Mononuclear cell (primary cell): ENCODE data around the gene ACSF3. TPM values are rescaled to one million over a fixed set of nuclear protein-coding genes. Genes with fewer than 3 reads are reported as not detected.

Experiments used
- H3K27me3 ChIP-seq: 2 replicates; pipeline ENCODE4 v1.6.0; 2011; ENCODE audit warnings: low read length, control low read depth; ENCODE audit not compliant: insufficient read depth
- H3K4me1 ChIP-seq: 2 replicates; pipeline ENCODE4 v1.5.1; 2011; ENCODE audit warnings: mild to moderate bottlenecking, low read length, control low read depth; ENCODE audit not compliant: insufficient read depth
- H3K4me3 ChIP-seq: 2 replicates; pipeline ENCODE4 v1.5.1; 2011; ENCODE audit warnings: mild to moderate bottlenecking, low read length, moderate library complexity
- H3K9me3 ChIP-seq: 2 replicates; pipeline ENCODE4 v1.5.1; 2011; ENCODE audit warnings: low read depth, mild to moderate bottlenecking, control low read depth, low read length
- total RNA-seq: library from RNA; depleted of rRNA; stranded (reverse); fragments of >200 nt; gene quantifications from one replicate; pipeline ENCODE4 v1.2.3, GENCODE V29; 2012

The ACSF3 gene
- total RNA-seq, 1 donor, result 20.9 TPM

GRCh38 chr16:89138843-89139520 lies 45.3 kb downstream of the ACSF3 start:
- Histone ChIP-seq H3K9me3 (no peaks in the 10 kb centered on the region), H3K27me3 (no peaks in the 10 kb centered on the region), H3K4me1 (no peaks in the 10 kb centered on the region), H3K4me3 (no peak overlapping the region)

GRCh38 chr16:89139907-89140361 lies 46.3 kb downstream of the ACSF3 start:
- Histone ChIP-seq H3K27me3 (no peaks in the 10 kb centered on the region), H3K4me3 (no peak overlapping the region), H3K9me3 (no peaks in the 10 kb centered on the region), H3K4me1 (no peaks in the 10 kb centered on the region)

DNA sequence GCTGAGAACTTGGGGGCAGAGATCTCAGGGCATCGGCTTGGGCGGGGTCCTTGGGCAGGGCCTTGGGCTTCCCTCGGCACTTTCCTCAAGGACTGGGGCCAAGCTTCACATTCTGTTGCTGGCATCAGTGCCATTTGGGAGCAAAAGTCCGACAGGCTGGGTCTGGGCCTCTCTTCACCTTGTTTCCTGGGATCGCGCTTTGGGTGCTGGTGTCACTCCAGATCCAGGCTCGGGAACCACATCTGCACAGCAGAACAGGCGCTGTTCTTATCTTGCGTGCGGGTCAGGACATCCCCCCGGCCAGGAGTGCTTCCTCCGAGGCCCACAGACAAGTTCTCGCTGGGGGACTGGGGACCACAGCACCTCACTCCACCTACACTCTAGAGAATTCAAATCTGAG lies 46.7 kb downstream of the ACSF3 start:
- no peaks in the 10 kb centered on the region for H3K9me3 ChIP-seq

GRCh38 chr16:89140981-89141883 lies 47.6 kb downstream of the ACSF3 start:
- Histone ChIP-seq H3K4me3 (no peak overlapping the region), H3K4me1 (no peaks in the 10 kb centered on the region), H3K9me3 (no peaks in the 10 kb centered on the region), H3K27me3 (no peaks in the 10 kb centered on the region)

More for the DNA sequence above, 46.7 kb downstream of the ACSF3 start:
- Histone ChIP-seq H3K4me3 (no peak overlapping the region), H3K27me3 (no peaks in the 10 kb centered on the region), H3K4me1 (no peaks in the 10 kb centered on the region)

DNA sequence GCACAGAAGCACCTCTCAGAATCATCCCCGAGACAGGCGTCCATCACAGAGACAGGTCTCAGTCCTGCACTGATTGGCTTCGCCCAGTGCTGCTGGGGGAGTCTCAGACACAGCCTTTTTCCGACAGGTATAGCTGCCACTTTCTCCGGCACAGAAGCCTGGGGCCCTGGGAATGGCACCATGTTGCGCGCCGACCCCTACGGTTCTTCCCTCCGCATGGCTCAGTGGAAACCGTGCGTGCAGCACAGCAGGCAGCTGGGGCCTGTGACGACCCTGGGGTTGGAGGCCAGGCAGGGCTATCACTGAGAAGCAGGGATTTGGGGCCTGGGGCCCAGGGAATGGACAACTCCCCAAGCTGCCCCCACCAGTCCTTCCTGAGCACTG lies 48.2 kb downstream of the ACSF3 start:
- no peak overlapping the region for H3K4me3 ChIP-seq
- H3K9me3 ChIP-seq, result no peaks in the 10 kb centered on the region
- no peaks in the 10 kb centered on the region for H3K27me3 ChIP-seq
- H3K4me1 ChIP-seq, result no peaks in the 10 kb centered on the region

DNA sequence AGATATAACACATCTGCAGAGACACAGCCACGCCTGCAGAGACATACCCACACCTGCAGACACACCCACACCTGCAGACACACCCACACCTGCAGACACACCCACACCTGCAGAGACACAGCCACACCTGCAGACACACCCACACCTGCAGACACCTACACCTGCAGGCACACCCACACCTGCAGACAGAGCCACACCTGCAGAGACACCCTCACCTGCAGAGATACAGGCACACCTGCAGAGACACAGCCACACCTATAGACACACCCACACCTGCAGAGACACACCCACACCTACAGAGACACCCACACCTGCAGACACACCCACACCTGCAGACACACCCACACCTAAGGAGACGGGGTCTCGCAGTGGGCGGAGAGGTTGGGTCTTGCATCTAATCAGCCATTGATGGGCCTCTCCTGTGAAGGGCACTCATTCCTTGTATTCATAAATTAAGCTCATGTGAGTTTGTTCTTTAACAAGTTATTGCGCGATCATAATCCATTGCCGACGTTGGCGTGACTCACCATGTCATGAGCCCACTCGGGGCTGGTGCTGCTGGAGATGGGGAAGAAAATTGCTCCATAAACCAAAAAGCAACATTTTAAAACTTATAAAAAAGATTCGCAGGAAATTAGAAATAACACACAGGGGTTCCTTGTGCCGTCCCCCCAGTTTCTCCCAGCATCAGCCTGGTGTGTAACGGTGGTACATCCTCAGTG lies 49.0 kb downstream of the ACSF3 start:
- no peaks in the 10 kb centered on the region for H3K9me3 ChIP-seq

DNA sequence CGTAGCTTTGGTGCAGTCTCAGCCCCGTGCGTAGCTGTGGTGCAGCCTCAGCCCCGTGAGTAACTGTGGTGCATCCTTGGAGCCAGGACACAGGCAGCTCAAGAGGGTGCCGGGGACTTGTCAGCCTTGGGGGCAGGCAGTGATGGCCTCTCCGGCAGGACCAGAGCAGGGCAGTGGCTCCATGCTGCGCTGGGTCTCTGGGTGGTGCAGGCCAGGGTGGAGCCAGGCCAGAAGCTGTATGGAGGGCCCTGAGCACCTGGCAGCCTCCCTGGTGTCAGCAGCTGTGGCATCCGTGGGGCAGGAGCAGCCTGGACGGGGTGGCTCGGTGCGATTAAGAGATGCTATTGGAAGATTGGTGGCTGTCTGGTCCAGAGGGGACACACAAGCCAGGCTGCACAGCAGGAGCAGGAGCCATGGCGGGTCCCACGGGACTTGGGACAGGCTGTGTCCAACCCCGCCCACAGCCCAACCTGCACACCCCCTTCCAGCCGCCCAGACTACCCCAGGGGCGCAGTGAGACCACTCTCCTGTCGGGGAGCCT lies 49.6 kb downstream of the ACSF3 start:
- Histone ChIP-seq H3K4me1 (no peaks in the 10 kb centered on the region), H3K4me3 (no peak overlapping the region), H3K9me3 (no peaks in the 10 kb centered on the region), H3K27me3 (no peaks in the 10 kb centered on the region)

More for the DNA sequence above, 49.0 kb downstream of the ACSF3 start:
- H3K27me3 ChIP-seq, result no peaks in the 10 kb centered on the region
- no peak overlapping the region for H3K4me3 ChIP-seq
- H3K4me1 ChIP-seq, result no peaks in the 10 kb centered on the region

DNA sequence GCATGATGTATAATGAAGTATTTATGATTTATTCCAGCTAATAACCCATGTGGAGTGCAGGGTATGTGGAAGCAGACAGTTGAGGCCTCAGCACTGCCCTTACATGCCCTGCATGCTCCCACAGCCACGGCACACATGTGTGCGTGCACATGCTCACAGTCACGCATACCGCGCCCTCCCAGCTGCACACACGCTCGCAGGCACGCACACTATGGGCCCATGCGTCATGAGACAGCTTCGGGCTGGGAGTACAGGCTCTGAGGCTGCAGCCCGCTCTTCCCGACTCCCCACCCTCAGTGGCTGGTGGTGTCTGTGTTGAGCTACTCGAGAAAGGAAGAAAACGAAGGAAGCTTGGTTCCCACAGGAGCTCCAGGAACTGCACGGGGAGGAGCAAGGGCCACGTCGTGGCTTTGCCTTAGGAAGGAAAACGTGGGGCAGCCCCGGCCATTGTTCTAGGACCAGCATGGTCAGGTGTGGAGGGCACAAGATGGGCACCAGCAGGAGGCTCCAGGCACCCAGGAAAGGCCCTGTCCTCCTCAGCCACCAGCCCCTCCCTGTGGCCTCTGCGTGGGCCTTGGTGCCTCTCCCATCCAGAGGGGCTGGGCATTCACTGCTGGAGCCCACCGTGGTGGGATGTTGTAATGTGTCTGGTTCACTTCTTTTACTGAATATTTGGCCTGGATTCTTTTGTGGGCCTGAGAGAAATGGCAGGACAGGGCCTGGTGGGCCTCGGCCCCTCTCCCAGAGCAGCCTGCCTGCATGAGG lies 50.4 kb downstream of the ACSF3 start:
- no peaks in the 10 kb centered on the region for H3K27me3 ChIP-seq
- H3K4me3 ChIP-seq, result no peak overlapping the region
- no peaks in the 10 kb centered on the region for H3K9me3 ChIP-seq
- H3K4me1 ChIP-seq, result no peaks in the 10 kb centered on the region

- no peak overlapping the region for H3K4me3 ChIP-seq
- no peaks in the 10 kb centered on the region for H3K27me3 ChIP-seq
- H3K9me3 ChIP-seq, result no peaks in the 10 kb centered on the region
- no peaks in the 10 kb centered on the region for H3K4me1 ChIP-seq
Measured at GRCh38 chr16:89144681-89145080, 51.0 kb downstream of the ACSF3 start.

DNA sequence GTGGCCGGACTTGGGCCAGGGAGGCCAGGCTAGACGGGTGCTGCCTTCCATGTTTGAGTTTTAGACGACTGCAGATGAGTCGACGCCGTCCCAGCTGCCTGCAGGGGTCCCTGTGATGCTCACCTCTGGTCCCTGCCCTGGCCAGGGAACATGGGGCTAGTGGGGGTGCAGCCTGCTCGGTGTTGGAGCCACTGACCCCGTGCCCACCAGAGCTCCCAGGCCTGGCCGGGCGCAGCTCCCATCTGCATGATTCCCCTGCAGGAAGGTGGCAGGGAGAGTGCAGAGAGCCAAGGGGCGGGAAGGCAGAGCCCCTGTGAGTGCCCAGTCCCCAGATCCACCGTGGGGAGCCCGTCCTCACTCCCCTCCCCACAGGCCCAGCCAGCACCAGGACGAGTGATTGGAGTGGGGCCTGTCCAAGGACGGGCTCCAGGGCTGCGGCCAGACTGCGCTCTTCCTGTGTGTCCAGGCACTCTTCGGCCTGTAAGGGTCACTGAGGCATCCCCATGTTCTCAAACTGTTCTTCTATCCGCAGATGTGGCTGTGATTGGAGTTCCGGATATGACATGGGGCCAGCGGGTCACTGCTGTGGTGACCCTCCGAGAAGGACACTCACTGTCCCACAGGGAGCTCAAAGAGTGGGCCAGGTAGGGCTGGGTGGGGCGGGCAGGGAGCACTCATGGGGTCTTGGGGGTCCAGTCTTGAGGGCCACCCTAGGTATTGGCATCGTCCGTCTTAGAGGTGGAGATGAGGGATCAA lies 51.9 kb downstream of the ACSF3 start:
- Histone ChIP-seq H3K4me1 (no peaks in the 10 kb centered on the region), H3K9me3 (no peaks in the 10 kb centered on the region), H3K27me3 (no peaks in the 10 kb centered on the region), H3K4me3 (no peak overlapping the region)

DNA sequence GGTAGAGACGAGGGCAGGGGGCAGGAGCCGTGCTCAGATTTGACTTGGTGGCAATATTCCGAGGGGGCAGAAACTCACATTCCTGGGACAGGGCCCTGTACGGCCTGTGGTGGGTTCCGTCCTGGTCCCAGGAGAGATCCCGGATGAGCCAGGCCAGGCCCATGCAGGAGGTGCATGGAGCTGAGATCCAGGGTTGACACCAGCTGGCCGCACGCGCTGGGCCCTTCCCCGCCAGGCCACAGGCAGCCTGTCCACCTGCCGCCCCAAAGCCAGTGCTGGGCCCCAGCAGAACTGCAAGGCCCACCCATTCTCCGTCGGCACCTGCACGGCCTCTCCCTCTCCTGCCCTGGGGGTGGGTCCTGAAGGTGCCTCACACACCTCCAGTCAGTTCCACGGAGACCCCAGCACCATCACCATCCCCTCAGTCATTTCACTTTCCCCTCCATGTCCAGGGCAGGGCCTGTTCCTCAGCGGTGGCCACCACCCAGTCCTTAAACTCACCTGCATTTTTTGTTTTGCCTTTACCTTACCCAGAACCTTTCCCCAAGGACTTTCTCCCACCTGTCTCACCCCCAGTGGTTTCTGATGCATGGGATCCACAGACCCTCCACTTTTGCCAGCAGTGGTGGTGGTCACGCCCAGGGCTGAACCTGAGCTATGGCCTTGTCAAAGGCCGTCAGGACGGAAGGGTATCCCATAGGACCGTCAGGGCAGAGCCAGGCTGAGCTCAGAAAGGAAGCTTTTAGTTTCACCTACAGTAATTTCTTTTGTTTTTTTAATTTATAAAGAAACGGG lies 52.8 kb downstream of the ACSF3 start:
- no peaks in the 10 kb centered on the region for H3K4me1 ChIP-seq
- H3K27me3 ChIP-seq, result no peaks in the 10 kb centered on the region
- no peaks in the 10 kb centered on the region for H3K9me3 ChIP-seq
- H3K4me3 ChIP-seq, result no peak overlapping the region

- Histone ChIP-seq H3K4me3 (no peak overlapping the region), H3K9me3 (no peaks in the 10 kb centered on the region), H3K27me3 (no peaks in the 10 kb centered on the region), H3K4me1 (no peaks in the 10 kb centered on the region)
Measured at GRCh38 chr16:89147085-89147817, 53.6 kb downstream of the ACSF3 start.

DNA sequence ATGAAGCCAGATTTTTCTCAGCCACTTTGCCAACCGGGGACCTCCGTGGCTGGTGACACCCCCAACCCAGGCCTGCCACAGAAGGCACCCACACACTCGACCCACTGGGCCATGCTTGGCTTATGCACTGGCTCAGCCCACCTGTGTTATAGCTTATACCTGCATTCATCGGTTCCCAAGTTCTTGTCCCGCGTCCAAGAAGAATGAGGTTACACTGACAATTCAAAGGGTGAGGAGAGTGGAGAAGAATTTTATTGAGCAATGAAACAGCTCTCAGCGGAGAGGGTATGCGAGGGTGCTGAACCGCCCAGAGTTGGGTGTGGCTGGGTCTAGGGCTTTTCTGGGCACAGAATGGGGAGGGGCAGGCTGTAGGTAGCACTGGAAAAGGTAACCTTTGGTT lies 55.7 kb downstream of the ACSF3 start:
- Histone ChIP-seq H3K27me3 (no peaks in the 10 kb centered on the region), H3K9me3 (no peaks in the 10 kb centered on the region), H3K4me1 (no peaks in the 10 kb centered on the region), H3K4me3 (no peak overlapping the region)
